Adipocyte (in vitro differentiated cells): Measurements from ENCODE around the gene PDE9A.

Experiments
- DNase-seq: peaks from one replicate; pipeline ENCODE4 v3.0.0-alpha.2; 2015; ENCODE audit warnings: low read depth
- H3K27me3 ChIP-seq: replicated peaks from 2 replicates; pipeline ENCODE4 v1.7.0; 2013; ENCODE audit warnings: mild to moderate bottlenecking, low read length, moderate library complexity; ENCODE audit not compliant: control insufficient read depth, insufficient read depth
- H3K36me3 ChIP-seq: 2 replicates; pipeline ENCODE4 v1.7.0; 2013; ENCODE audit warnings: low read length, mild to moderate bottlenecking, moderate library complexity; ENCODE audit not compliant: control insufficient read depth, insufficient read depth, severe bottlenecking
- H3K4me1 ChIP-seq: 2 replicates; pipeline ENCODE4 v1.7.0; 2013; ENCODE audit warnings: mild to moderate bottlenecking, low read length, moderate library complexity; ENCODE audit not compliant: control insufficient read depth, insufficient read depth
- H3K4me3 ChIP-seq: 2 replicates; pipeline ENCODE4 v1.7.0; 2013; ENCODE audit warnings: mild to moderate bottlenecking, low read length, moderate library complexity
- H3K9ac ChIP-seq: 2 replicates; pipeline ENCODE4 v1.7.0; 2013; ENCODE audit warnings: mild to moderate bottlenecking, low read length, moderate library complexity
- H3K9me3 ChIP-seq: 2 replicates; pipeline ENCODE4 v1.7.0; 2013; ENCODE audit warnings: mild to moderate bottlenecking, low read length, moderate library complexity; ENCODE audit not compliant: control insufficient read depth

Gene PDE9A

GRCh38 chr21:42769820-42770716 is 116.6 kb downstream of the PDE9A start:
- DNase-seq: no peak
- Histone ChIP-seq H3K9me3 (no peaks in the 10 kb centered on the region), H3K36me3 (no peaks in the 10 kb centered on the region), H3K4me3 (no peak overlapping the region), H3K4me1 (no peaks in the 10 kb centered on the region), H3K27me3 (peaks cover 7% of the 10 kb centered on the region), H3K9ac (no peak overlapping the region)

- H3K4me1 ChIP-seq: no peaks in the 10 kb centered on the region
- DNase-seq: no peak
- peaks cover 7% of the 10 kb centered on the region for H3K27me3 ChIP-seq
- no peak overlapping the region for H3K9ac ChIP-seq
- no peaks in the 10 kb centered on the region for H3K36me3 ChIP-seq
- no peak overlapping the region for H3K4me3 ChIP-seq
- H3K9me3 ChIP-seq: no peaks in the 10 kb centered on the region
Observed at GRCh38 chr21:42770717-42771502, 117.5 kb downstream of the PDE9A start.

GRCh38 chr21:42771503-42771805 is 118.0 kb downstream of the PDE9A start:
- no peak for DNase-seq
- Histone ChIP-seq H3K27me3 (peaks cover 7% of the 10 kb centered on the region), H3K36me3 (no peaks in the 10 kb centered on the region), H3K4me1 (no peaks in the 10 kb centered on the region), H3K9me3 (no peaks in the 10 kb centered on the region), H3K4me3 (no peak overlapping the region), H3K9ac (no peak overlapping the region)

- H3K4me3 ChIP-seq: no peak overlapping the region
- H3K9ac ChIP-seq: no peak overlapping the region
- DNase-seq: no peak
- peaks cover 5% of the 10 kb centered on the region for H3K9me3 ChIP-seq
- peaks cover 16% of the 10 kb centered on the region for H3K27me3 ChIP-seq
- no peaks in the 10 kb centered on the region for H3K4me1 ChIP-seq
- no peaks in the 10 kb centered on the region for H3K36me3 ChIP-seq
Observed at GRCh38 chr21:42775123-42775522, 121.7 kb downstream of the PDE9A start.

GRCh38 chr21:42775891-42776290 is 122.5 kb downstream of the PDE9A start:
- no peaks in the 10 kb centered on the region for H3K4me1 ChIP-seq
- peaks cover 5% of the 10 kb centered on the region for H3K9me3 ChIP-seq
- no peak overlapping the region for H3K4me3 ChIP-seq
- H3K9ac ChIP-seq: no peak overlapping the region
- no peaks in the 10 kb centered on the region for H3K36me3 ChIP-seq
- peaks cover 23% of the 10 kb centered on the region for H3K27me3 ChIP-seq
- DNase-seq: no peak

GRCh38 chr21:42777064-42777756 is 123.8 kb downstream of the PDE9A start:
- DNase-seq: no peak
- no peak overlapping the region for H3K9ac ChIP-seq
- H3K4me1 ChIP-seq: peaks cover 6% of the 10 kb centered on the region
- H3K27me3 ChIP-seq: peaks cover 30% of the 10 kb centered on the region
- H3K36me3 ChIP-seq: no peaks in the 10 kb centered on the region
- peaks cover 5% of the 10 kb centered on the region for H3K9me3 ChIP-seq
- H3K4me3 ChIP-seq: no peak overlapping the region

GRCh38 chr21:42777757-42778344 is 124.4 kb downstream of the PDE9A start:
- no peak for DNase-seq
- H3K4me3 ChIP-seq: no peak overlapping the region
- H3K4me1 ChIP-seq: peaks cover 6% of the 10 kb centered on the region
- no peak overlapping the region for H3K9ac ChIP-seq
- H3K36me3 ChIP-seq: no peaks in the 10 kb centered on the region
- H3K27me3 ChIP-seq: peaks cover 36% of the 10 kb centered on the region
- peaks cover 5% of the 10 kb centered on the region for H3K9me3 ChIP-seq

GRCh38 chr21:42779431-42779861 is 126.0 kb downstream of the PDE9A start:
- Histone ChIP-seq H3K36me3 (no peaks in the 10 kb centered on the region), H3K4me3 (no peak overlapping the region), H3K9ac (no peak overlapping the region), H3K9me3 (peaks cover 5% of the 10 kb centered on the region), H3K4me1 (peaks cover 6% of the 10 kb centered on the region), H3K27me3 (peaks cover 45% of the 10 kb centered on the region)
- no peak for DNase-seq

- peaks cover 5% of the 10 kb centered on the region for H3K9me3 ChIP-seq
- peaks cover 6% of the 10 kb centered on the region for H3K4me1 ChIP-seq
- H3K27me3 ChIP-seq: peaks cover 46% of the 10 kb centered on the region
- H3K9ac ChIP-seq: no peak overlapping the region
- H3K36me3 ChIP-seq: no peaks in the 10 kb centered on the region
- no peak overlapping the region for H3K4me3 ChIP-seq
- DNase-seq: no peak
Observed at GRCh38 chr21:42780617-42781016, 127.2 kb downstream of the PDE9A start.

- Histone ChIP-seq H3K4me1 (peaks cover 6% of the 10 kb centered on the region), H3K9ac (no peak overlapping the region), H3K27me3 (peaks cover 54% of the 10 kb centered on the region), H3K9me3 (peaks cover 5% of the 10 kb centered on the region), H3K36me3 (no peaks in the 10 kb centered on the region), H3K4me3 (peak overlapping the region; percentile 37)
- peak; percentile 24 for DNase-seq
Observed at GRCh38 chr21:42781150-42781970, 127.9 kb downstream of the PDE9A start.
